Esophagus muscularis mucosa (tissue), 4 donors: ENCODE measurements around the gene NAV2. TPM values are rescaled to one million over a fixed set of nuclear protein-coding genes. Genes with fewer than 3 reads are reported as not detected.

Experiments
- DNase-seq: peaks from one replicate; pipeline ENCODE4 v3.0.0-alpha.2; 2017; ENCODE audit errors: extremely low spot score
- H3K27ac ChIP-seq, 4 donors: fragments of 200-600 bp; sonication (generic); replicated peaks in 1 of 4; 1 replicate in 3 of 4; 2 replicates in 1 of 4; pipeline ENCODE4 v1.5.1; 2016 to 2019; ENCODE audit warnings: mild to moderate bottlenecking in 1 of 4
- H3K27me3 ChIP-seq, 4 donors: fragments of 200-600 bp; sonication (generic); one replicate each; pipeline versions ENCODE4 v1.5.1 to v1.6.0; 2016 to 2019
- H3K36me3 ChIP-seq, 4 donors: fragments of 200-600 bp; sonication (generic); one replicate each; pipeline ENCODE4 v1.5.1; 2016 to 2019
- H3K4me1 ChIP-seq, 4 donors: fragments of 200-600 bp; sonication (generic); one replicate each; pipeline ENCODE4 v1.5.1; 2016 to 2019
- H3K4me3 ChIP-seq, 4 donors: fragments of 200-600 bp; sonication (generic); 1 replicate in 2 of 4; 2 replicates in 2 of 4; pipeline ENCODE4 v1.5.1; 2016 to 2019; ENCODE audit warnings: mild to moderate bottlenecking in 4 of 4, moderate library complexity in 1 of 4
- H3K9me3 ChIP-seq, 4 donors: fragments of 200-600 bp; sonication (generic); 1 replicate in 3 of 4; 2 replicates in 1 of 4; pipeline ENCODE4 v1.5.1; 2016 to 2019
- CTCF ChIP-seq, 3 experiments: fragments of 200-600 bp in 2 of 3; fragments of 450-650 bp in 1 of 3; sonication (generic) in 2 of 3; IDR thresholded peaks; one replicate each; pipeline ENCODE4 v1.5.1; 2017 to 2019; ENCODE audit warnings: antibody characterized with exemption in 3 of 3, mild to moderate bottlenecking in 2 of 3, moderate library complexity in 1 of 3
- EP300 ChIP-seq: sonication (generic); formaldehyde crosslinking; IDR thresholded peaks from one replicate; pipeline ENCODE4 v1.6.1; 2017; ENCODE audit warnings: antibody characterized with exemption
- POLR2A ChIP-seq: fragments of 450-650 bp; IDR thresholded peaks from one replicate; pipeline ENCODE4 v1.6.1; 2017; ENCODE audit warnings: antibody characterized with exemption, moderate library complexity, mild to moderate bottlenecking, low read depth
- POLR2AphosphoS5 ChIP-seq, 2 donors: sonication (generic); formaldehyde crosslinking; IDR thresholded peaks; one replicate each; pipeline ENCODE4 v1.6.1; 2017; ENCODE audit warnings: antibody characterized with exemption in 2 of 2
- WGBS: methylation state at CpG from one replicate; pipeline ENCODE4 v1.1.5; 2018; 5-methylcytosine and 5-hydroxymethylcytosine counted together
- intact Hi-C: fragments of 100-400 bp; cut with DNase I; formaldehyde crosslinking; loops from one replicate; pipeline ENCODE4 v1.15.1; 2023
- total RNA-seq, 4 donors: library from RNA; depleted of rRNA; stranded (reverse); fragments of >200 nt; gene quantifications; one replicate each; pipeline versions ENCODE4 v1.1.0 to v1.2.1, GENCODE V29; 2016

NAV2 gene
- total RNA-seq, 4 donors from 2014 or later = 21.9 to 57.0 (median 37.5) TPM

GRCh38 chr11:19812710-19813109, 100.1 kb downstream of the NAV2 start:
- H3K36me3 ChIP-seq = no peaks in the 10 kb centered on the region
- intact Hi-C loops = no loop called here
- no peaks in the 10 kb centered on the region for H3K27me3 ChIP-seq
- TF ChIP-seq POLR2AphosphoS5 (IDR thresholded peaks at IDR 0.05) = no peak
- no peak for TF ChIP-seq POLR2A
- no peak for TF ChIP-seq EP300
- TF ChIP-seq CTCF (IDR thresholded peaks at IDR 0.05) = no peak
- peaks cover 49 to 83% (median 63%) of the 10 kb centered on the region in 4 donors for H3K4me1 ChIP-seq
- no peaks in the 10 kb centered on the region for H3K9me3 ChIP-seq
- peak overlapping the region in 2 of 4 donors; percentile 16 to 56 for H3K27ac ChIP-seq
- H3K4me3 ChIP-seq = no peak overlapping the region
- 86% methylated on average over 4 of the region's 4 CpGs for WGBS
- no peak for DNase-seq

GRCh38 chr11:19813158-19813879, 100.7 kb downstream of the NAV2 start:
- no peaks in the 10 kb centered on the region for H3K9me3 ChIP-seq
- H3K4me3 ChIP-seq = no peak overlapping the region
- no peak for DNase-seq
- H3K4me1 ChIP-seq = peaks cover 49 to 77% (median 63%) of the 10 kb centered on the region in 4 donors
- intact Hi-C loops = no loop called here
- WGBS = 69% methylated on average over 12 of the region's 13 CpGs
- TF ChIP-seq EP300 (no peak), POLR2AphosphoS5 (IDR thresholded peaks at IDR 0.05) (no peak), POLR2A (no peak), CTCF (IDR thresholded peaks at IDR 0.05) (no peak)
- H3K27ac ChIP-seq = peak overlapping the region in 2 of 4 donors; percentile 16 to 56
- H3K27me3 ChIP-seq = no peaks in the 10 kb centered on the region
- H3K36me3 ChIP-seq = no peaks in the 10 kb centered on the region

- no peak overlapping the region for H3K27ac ChIP-seq
- H3K27me3 ChIP-seq = no peaks in the 10 kb centered on the region
- H3K9me3 ChIP-seq = no peaks in the 10 kb centered on the region
- no peak for TF ChIP-seq POLR2AphosphoS5 (IDR thresholded peaks at IDR 0.05)
- no peak for TF ChIP-seq CTCF (IDR thresholded peaks at IDR 0.05)
- TF ChIP-seq POLR2A = no peak
- TF ChIP-seq EP300 = no peak
- WGBS = 100% methylated on average over 2 of the region's 2 CpGs
- no peak overlapping the region for H3K4me3 ChIP-seq
- no peaks in the 10 kb centered on the region for H3K36me3 ChIP-seq
- H3K4me1 ChIP-seq = peaks cover 49 to 81% (median 65%) of the 10 kb centered on the region in 4 donors
- intact Hi-C loops = no loop called here
- no peak for DNase-seq
Measured at GRCh38 chr11:19814421-19814820, 101.8 kb downstream of the NAV2 start.

GRCh38 chr11:19816040-19816439, 103.4 kb downstream of the NAV2 start:
- no peaks in the 10 kb centered on the region for H3K9me3 ChIP-seq
- WGBS = 63% methylated on average over 10 of the region's 10 CpGs
- H3K4me3 ChIP-seq = no peak overlapping the region
- no peaks in the 10 kb centered on the region for H3K27me3 ChIP-seq
- H3K4me1 ChIP-seq = peaks cover 42 to 79% (median 69%) of the 10 kb centered on the region in 4 donors
- peaks cover 0 to 8% (median 0%) of the 10 kb centered on the region in 4 donors for H3K36me3 ChIP-seq
- intact Hi-C loops = no loop called here
- no peak overlapping the region for H3K27ac ChIP-seq
- TF ChIP-seq EP300 = no peak
- no peak for TF ChIP-seq CTCF (IDR thresholded peaks at IDR 0.05)
- TF ChIP-seq POLR2AphosphoS5 (IDR thresholded peaks at IDR 0.05) = no peak
- no peak for TF ChIP-seq POLR2A
- no peak for DNase-seq
